ENCODE data around the gene RASAL2.

DNA sequence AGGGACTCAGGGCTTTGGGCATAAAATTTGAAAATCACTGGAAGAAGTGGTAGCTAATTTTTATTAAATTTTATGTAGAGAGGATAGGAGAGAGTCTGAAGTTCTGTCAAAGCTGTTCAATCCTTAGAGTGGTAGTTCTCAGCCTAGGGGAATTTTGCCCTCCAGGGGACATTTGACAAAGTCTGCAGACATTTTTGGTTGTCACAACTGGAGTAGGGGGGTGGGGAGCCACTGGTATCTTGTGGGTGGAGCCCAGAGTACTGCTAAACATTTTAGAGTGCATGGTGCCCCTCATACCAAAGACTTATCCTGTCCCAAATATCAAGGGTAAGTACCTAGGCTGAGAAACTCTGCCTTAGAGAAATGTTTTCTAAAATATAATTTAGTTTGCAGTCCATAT lies 30.2 kb downstream of the RASAL2 start:
- TF ChIP-seq, protein P1, sequence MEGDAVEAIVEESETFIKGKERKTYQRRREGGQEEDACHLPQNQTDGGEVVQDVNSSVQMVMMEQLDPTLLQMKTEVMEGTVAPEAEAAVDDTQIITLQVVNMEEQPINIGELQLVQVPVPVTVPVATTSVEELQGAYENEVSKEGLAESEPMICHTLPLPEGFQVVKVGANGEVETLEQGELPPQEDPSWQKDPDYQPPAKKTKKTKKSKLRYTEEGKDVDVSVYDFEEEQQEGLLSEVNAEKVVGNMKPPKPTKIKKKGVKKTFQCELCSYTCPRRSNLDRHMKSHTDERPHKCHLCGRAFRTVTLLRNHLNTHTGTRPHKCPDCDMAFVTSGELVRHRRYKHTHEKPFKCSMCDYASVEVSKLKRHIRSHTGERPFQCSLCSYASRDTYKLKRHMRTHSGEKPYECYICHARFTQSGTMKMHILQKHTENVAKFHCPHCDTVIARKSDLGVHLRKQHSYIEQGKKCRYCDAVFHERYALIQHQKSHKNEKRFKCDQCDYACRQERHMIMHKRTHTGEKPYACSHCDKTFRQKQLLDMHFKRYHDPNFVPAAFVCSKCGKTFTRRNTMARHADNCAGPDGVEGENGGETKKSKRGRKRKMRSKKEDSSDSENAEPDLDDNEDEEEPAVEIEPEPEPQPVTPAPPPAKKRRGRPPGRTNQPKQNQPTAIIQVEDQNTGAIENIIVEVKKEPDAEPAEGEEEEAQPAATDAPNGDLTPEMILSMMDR (IDR thresholded peaks at IDR 0.05), result no peak
- TF ChIP-seq ZFX (IDR thresholded peaks at IDR 0.05; ENCODE audit: borderline replicate concordance), result no peak

Data from 22Rv1 (cell line).